CD4-positive, alpha-beta memory T cell (primary cell): ENCODE measurements around the gene TMC2. TPM values are rescaled to one million over a fixed set of nuclear protein-coding genes. Genes with fewer than 3 reads are reported as not detected.
A peak's percentile ranks its signal among the peaks of the same experiment; 100 is the strongest.
"Not testable (repeated sequence)": the region's sequence is repeated elsewhere in the genome, so short reads cannot be mapped to it uniquely, and the experiment has no call there.

Source experiments
- CTCF ChIA-PET: fragments of 350-600 bp; sonication (Branson Sonifier 250); formaldehyde crosslinking; loops from one replicate; lab custom pipeline; 2021; ENCODE audit warnings: inconsistent platforms; ENCODE audit not compliant: partially characterized antibody; lab: Charles Lee
- POLR2A ChIA-PET: fragments of 350-600 bp; sonication (Branson Sonifier 250); formaldehyde crosslinking; loops from one replicate; lab custom pipeline; 2021; ENCODE audit not compliant: partially characterized antibody; lab: Charles Lee
- DNase-seq, 5 donors: peaks; one replicate each; pipeline versions ENCODE4 v3.0.0 to v3.0.0-alpha.2; 2020 to 2022; ENCODE audit warnings: mixed read lengths in 1 of 5
- H3K27ac ChIP-seq: one replicate; pipeline ENCODE4 v1.7.0; 2013; ENCODE audit warnings: low read depth, low read length
- H3K27me3 ChIP-seq: 2 replicates; pipeline ENCODE4 v1.7.0; 2013; ENCODE audit warnings: mild to moderate bottlenecking, low read length, moderate library complexity; ENCODE audit not compliant: insufficient read depth
- H3K36me3 ChIP-seq: 2 replicates; pipeline ENCODE4 v1.7.0; 2013; ENCODE audit warnings: mild to moderate bottlenecking, low read length, moderate library complexity; ENCODE audit not compliant: insufficient read depth
- H3K4me1 ChIP-seq: 2 replicates; pipeline ENCODE4 v1.7.0; 2013; ENCODE audit warnings: mild to moderate bottlenecking, low read length, moderate library complexity; ENCODE audit not compliant: insufficient read depth
- H3K4me3 ChIP-seq, 2 donors: one replicate each; pipeline ENCODE4 v1.7.0; 2013; ENCODE audit warnings: low read length in 2 of 2, mild to moderate bottlenecking in 1 of 2
- H3K9me3 ChIP-seq, 2 donors: one replicate each; pipeline ENCODE4 v1.7.0; 2013; ENCODE audit warnings: low read length in 2 of 2, control low read depth in 1 of 2; ENCODE audit not compliant: control insufficient read depth in 1 of 2
- H3K27ac Mint-ChIP-seq, 7 donors: one replicate each; pipeline ENCODE4 v1.8.0; 2020 to 2021; ENCODE audit warnings: mixed read lengths in 7 of 7, mild to moderate bottlenecking in 6 of 7, inconsistent platforms in 3 of 7, moderate library complexity in 3 of 7
- H3K27me3 Mint-ChIP-seq, 2 donors: one replicate each; pipeline ENCODE4 v1.8.0; 2020 to 2021; ENCODE audit warnings: mixed read lengths in 2 of 2
- H3K36me3 Mint-ChIP-seq, 2 donors: one replicate each; pipeline ENCODE4 v1.8.0; 2020 to 2021; ENCODE audit warnings: mixed read lengths in 2 of 2, inconsistent platforms in 1 of 2, mild to moderate bottlenecking in 1 of 2
- H3K4me1 Mint-ChIP-seq, 4 donors: one replicate each; pipeline ENCODE4 v1.8.0; 2020 to 2021; ENCODE audit warnings: mixed read lengths in 4 of 4, mild to moderate bottlenecking in 1 of 4
- H3K4me3 Mint-ChIP-seq, 8 donors: one replicate each; pipeline ENCODE4 v1.8.0; 2020 to 2021; ENCODE audit warnings: mixed read lengths in 8 of 8, mild to moderate bottlenecking in 7 of 8, moderate library complexity in 6 of 8, inconsistent platforms in 3 of 8
- H3K9me3 Mint-ChIP-seq, 8 donors: one replicate each; pipeline ENCODE4 v1.8.0; 2020 to 2021; ENCODE audit warnings: mixed read lengths in 8 of 8, mild to moderate bottlenecking in 5 of 8, inconsistent platforms in 3 of 8, moderate library complexity in 1 of 8
- intact Hi-C: fragments of 100-400 bp; cut with micrococcal nuclease; formaldehyde crosslinking; loops from one replicate; pipeline ENCODE4 v1.15.1; 2023
- polyA plus RNA-seq, 2 donors: library from polyadenylated mRNA; unstranded; fragments of 300-500 nt; fragmentation: Illumina TruSeq; gene quantifications; one replicate each; pipeline ENCODE4 v1.2.3, GENCODE V29; 2021
- total RNA-seq, 2 experiments: library from RNA; stranded (reverse); gene quantifications; one replicate each; pipeline ENCODE4 v1.2.3, GENCODE V29; 2021

The TMC2 gene
- total RNA-seq = not detected
- polyA plus RNA-seq = not detected

GRCh38 chr20:2536560-2536986 lies at the start of gene TMC2:
Gene TMC2, plus strand, starts transcription at chr20:2536573. Its CDS starts 49 bp downstream, at chr20:2536622.
- no peaks in the 10 kb centered on the region for H3K4me1 ChIP-seq
- H3K4me3 ChIP-seq = no peak within 1 kb of the TSS
- Mint-ChIP-seq H3K36me3 (no peaks in the 10 kb centered on the region), H3K27me3 (peaks cover 20 to 41% of the 10 kb centered on the region in 2 donors), H3K27ac (no peak within 1 kb of the TSS), H3K4me3 (no peak within 1 kb of the TSS), H3K9me3 (no peaks in the 10 kb centered on the region), H3K4me1 (no peaks in the 10 kb centered on the region)
- ChIA-PET CTCF (interaction anchor here (1.9 kb wide), 1 partner anchor 14 kb away, joined by 7 read pairs; no protein-coding TSS in a partner anchor), POLR2A (no interaction called here)
- no peak within 1 kb of the TSS for H3K27ac ChIP-seq
- peaks cover 4% of the 10 kb centered on the region for H3K27me3 ChIP-seq
- H3K36me3 ChIP-seq = no peaks in the 10 kb centered on the region
- intact Hi-C loops = no loop called here
- no peaks in the 10 kb centered on the region for H3K9me3 ChIP-seq
- DNase-seq = no peak

GRCh38 chr20:2502808-2503384 lies 33.5 kb upstream of the TMC2 start:
- H3K27me3 Mint-ChIP-seq, H3K9me3 ChIP-seq, H3K27ac Mint-ChIP-seq, POLR2A ChIA-PET, H3K27me3 ChIP-seq, H3K36me3 ChIP-seq, intact Hi-C loops, H3K4me3 ChIP-seq, DNase-seq, H3K9me3 Mint-ChIP-seq, H3K4me1 ChIP-seq, H3K27ac ChIP-seq: not testable (repeated sequence)
- H3K4me1 Mint-ChIP-seq = peaks cover 4 to 18% (median 9%) of the 10 kb centered on the region in 4 donors
- CTCF ChIA-PET = interaction anchor here (2.9 kb wide), 1 partner anchor 19 kb away, joined by 13 read pairs; no protein-coding TSS in a partner anchor
- peak overlapping the region in 1 of 8 donors; percentile 64 for H3K4me3 Mint-ChIP-seq
- H3K36me3 Mint-ChIP-seq = peaks cover 18 to 32% of the 10 kb centered on the region in 2 donors

- H3K4me1 ChIP-seq = peaks cover 15% of the 10 kb centered on the region
- Mint-ChIP-seq H3K36me3 (peaks cover 13 to 22% of the 10 kb centered on the region in 2 donors), H3K4me1 (peaks cover 13 to 33% (median 18%) of the 10 kb centered on the region in 4 donors)
- CTCF ChIA-PET = interaction anchor here (2.9 kb wide), 1 partner anchor 17 kb away, joined by 13 read pairs; no protein-coding TSS in a partner anchor
- H3K4me3 ChIP-seq, H3K9me3 Mint-ChIP-seq, H3K36me3 ChIP-seq, H3K4me3 Mint-ChIP-seq, H3K27me3 Mint-ChIP-seq, DNase-seq, POLR2A ChIA-PET, H3K27me3 ChIP-seq, H3K27ac ChIP-seq, H3K9me3 ChIP-seq, H3K27ac Mint-ChIP-seq: not testable (repeated sequence)
- intact Hi-C loops = loop anchor here (5.0 kb wide), 1 partner anchor 147 kb away; the partner anchor contains the start of gene NOP56
Measured at GRCh38 chr20:2504803-2505202, 31.6 kb upstream of the TMC2 start.

- H3K4me3 ChIP-seq, H3K27me3 ChIP-seq, H3K9me3 Mint-ChIP-seq, H3K4me3 Mint-ChIP-seq, H3K27ac ChIP-seq, H3K27me3 Mint-ChIP-seq, POLR2A ChIA-PET, H3K36me3 ChIP-seq, DNase-seq, H3K27ac Mint-ChIP-seq, H3K9me3 ChIP-seq: not testable (repeated sequence)
- Mint-ChIP-seq H3K36me3 (peaks cover 6 to 12% of the 10 kb centered on the region in 2 donors), H3K4me1 (peaks cover 13 to 33% (median 18%) of the 10 kb centered on the region in 4 donors)
- intact Hi-C loops = loop anchor here (5.0 kb wide), 1 partner anchor 146 kb away; the partner anchor contains the start of gene NOP56
- peaks cover 15% of the 10 kb centered on the region for H3K4me1 ChIP-seq
- CTCF ChIA-PET = interaction anchor here (0.7 to 9.6 kb wide), 2 partner anchors 16 to 69 kb away, joined by 3 to 117 read pairs; no protein-coding TSS in a partner anchor
Measured at GRCh38 chr20:2506426-2506825, 29.9 kb upstream of the TMC2 start.

GRCh38 chr20:2507464-2507863 lies 28.9 kb upstream of the TMC2 start:
- Histone ChIP-seq H3K4me1 (peaks cover 15% of the 10 kb centered on the region), H3K4me3 (no peak overlapping the region), H3K27ac (no peak overlapping the region), H3K27me3 (peaks cover 6% of the 10 kb centered on the region), H3K36me3 (no peaks in the 10 kb centered on the region), H3K9me3 (no peaks in the 10 kb centered on the region)
- intact Hi-C loops = loop anchor here (5.0 kb wide), 1 partner anchor 145 kb away; the partner anchor contains the start of gene NOP56
- no peak for DNase-seq
- peaks cover 6 to 12% of the 10 kb centered on the region in 2 donors for H3K36me3 Mint-ChIP-seq
- H3K27ac Mint-ChIP-seq = peak overlapping the region in 2 of 7 donors; percentile 66 to 87
- POLR2A ChIA-PET = interaction anchor here (0.7 to 3.7 kb wide), 4 partner anchors 15 to 145 kb away, joined by 3 to 36 read pairs (median 10); partner anchors contain the start of genes NOP56 and SNRPB
- no peaks in the 10 kb centered on the region for H3K9me3 Mint-ChIP-seq
- H3K4me1 Mint-ChIP-seq = peaks cover 13 to 29% (median 18%) of the 10 kb centered on the region in 4 donors
- H3K27me3 Mint-ChIP-seq = peaks cover 8 to 10% of the 10 kb centered on the region in 2 donors
- peak overlapping the region; percentile 98 to 100 (median 100) for H3K4me3 Mint-ChIP-seq
- CTCF ChIA-PET = interaction anchor here (0.8 to 9.6 kb wide), 3 partner anchors 15 to 608 kb away, joined by 3 to 117 read pairs (median 4); no protein-coding TSS in a partner anchor

- peaks cover 8 to 10% of the 10 kb centered on the region in 2 donors for H3K27me3 Mint-ChIP-seq
- peak overlapping the region; percentile 98 to 100 (median 100) for H3K4me3 Mint-ChIP-seq
- H3K4me1 Mint-ChIP-seq = peaks cover 11 to 24% (median 17%) of the 10 kb centered on the region in 4 donors
- peak overlapping the region; percentile 83 to 99 (median 93) for H3K27ac Mint-ChIP-seq
- peaks cover 6 to 8% of the 10 kb centered on the region in 2 donors for H3K36me3 Mint-ChIP-seq
- no peaks in the 10 kb centered on the region for H3K9me3 Mint-ChIP-seq
- CTCF ChIA-PET = interaction anchor here (0.8 to 9.6 kb wide), 3 partner anchors 14 to 608 kb away, joined by 3 to 117 read pairs (median 4); no protein-coding TSS in a partner anchor
- H3K4me3 ChIP-seq = peak overlapping the region; percentile 89 to 96
- H3K27me3 ChIP-seq = peaks cover 6% of the 10 kb centered on the region
- H3K9me3 ChIP-seq = no peaks in the 10 kb centered on the region
- no peak for DNase-seq
- intact Hi-C loops = loop anchor here (2.0 to 5.0 kb wide), 2 partner anchors 144 to 333 kb away; partner anchors contain the start of genes NOP56, PCED1A and VPS16
- H3K27ac ChIP-seq = peak overlapping the region; percentile 62
- no peaks in the 10 kb centered on the region for H3K36me3 ChIP-seq
- H3K4me1 ChIP-seq = peaks cover 15% of the 10 kb centered on the region
- POLR2A ChIA-PET = interaction anchor here (0.7 to 3.7 kb wide), 7 partner anchors 12 to 405 kb away, joined by 3 to 36 read pairs (median 5); partner anchors contain the start of genes NOP56 and SNRPB
Measured at GRCh38 chr20:2507875-2508630, 28.3 kb upstream of the TMC2 start.
